Astrocyte (in vitro differentiated cells and primary cell): ENCODE results near the gene CACNB2.

ENCODE experiments used
- CTCF ChIP-seq: IDR thresholded peaks from 2 replicates; pipeline ENCODE4 v1.5.1; 2011; ENCODE audit warnings: low read depth, mild to moderate bottlenecking, inconsistent platforms, low read length, moderate library complexity; ENCODE audit not compliant: insufficient read depth
- EZH2 ChIP-seq: IDR thresholded peaks from 2 replicates; pipeline ENCODE4 v1.6.1; 2012; ENCODE audit warnings: mild to moderate bottlenecking, low read length, inconsistent platforms; ENCODE audit not compliant: insufficient read depth

- TF ChIP-seq CTCF, result no peak
- no peak for TF ChIP-seq EZH2
Observed at GRCh38 chr10:18497806-18498369, 357.7 kb downstream of the CACNB2 start.
